GM12892 (cell line): ENCODE data around the gene GALR2.
"Not testable (repeated sequence)": the region's sequence is repeated elsewhere in the genome, so short reads cannot be mapped to it uniquely, and the experiment has no call there.

Experiments used
- DNase-seq: peaks from one replicate; pipeline ENCODE4 v3.0.0; 2011; ENCODE audit not compliant: insufficient read length
- FAIRE-seq: peaks from 2 replicates; lab custom pipeline; 2011; peaks lifted over from hg19 to GRCh38; lab: Jason Lieb, UNC
- POLR2A ChIP-seq: IDR thresholded peaks from 2 replicates; pipeline ENCODE4 v1.6.1; 2011; ENCODE audit warnings: low read depth, low read length, control low read depth
- POLR2AphosphoS5 ChIP-seq: IDR thresholded peaks from 2 replicates; pipeline ENCODE4 v1.6.1; 2011; ENCODE audit warnings: low read depth, low read length, control low read depth
- TAF1 ChIP-seq: IDR thresholded peaks from 2 replicates; pipeline ENCODE4 v1.6.1; 2011; ENCODE audit warnings: low read depth, mild to moderate bottlenecking, control low read depth, low read length, borderline replicate concordance

Gene GALR2

DNA sequence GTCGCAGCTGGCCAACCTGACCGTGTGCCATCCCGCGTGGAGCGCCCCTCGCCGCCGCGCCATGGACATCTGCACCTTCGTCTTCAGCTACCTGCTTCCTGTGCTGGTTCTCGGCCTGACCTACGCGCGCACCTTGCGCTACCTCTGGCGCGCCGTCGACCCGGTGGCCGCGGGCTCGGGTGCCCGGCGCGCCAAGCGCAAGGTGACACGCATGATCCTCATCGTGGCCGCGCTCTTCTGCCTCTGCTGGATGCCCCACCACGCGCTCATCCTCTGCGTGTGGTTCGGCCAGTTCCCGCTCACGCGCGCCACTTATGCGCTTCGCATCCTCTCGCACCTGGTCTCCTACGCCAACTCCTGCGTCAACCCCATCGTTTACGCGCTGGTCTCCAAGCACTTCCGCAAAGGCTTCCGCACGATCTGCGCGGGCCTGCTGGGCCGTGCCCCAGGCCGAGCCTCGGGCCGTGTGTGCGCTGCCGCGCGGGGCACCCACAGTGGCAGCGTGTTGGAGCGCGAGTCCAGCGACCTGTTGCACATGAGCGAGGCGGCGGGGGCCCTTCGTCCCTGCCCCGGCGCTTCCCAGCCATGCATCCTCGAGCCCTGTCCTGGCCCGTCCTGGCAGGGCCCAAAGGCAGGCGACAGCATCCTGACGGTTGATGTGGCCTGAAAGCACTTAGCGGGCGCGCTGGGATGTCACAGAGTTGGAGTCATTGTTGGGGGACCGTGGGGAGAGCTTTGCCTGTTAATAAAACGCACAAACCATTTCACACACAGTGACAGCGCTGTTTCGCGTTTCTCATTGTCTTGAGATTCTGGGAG lies 2.4 kb downstream of the GALR2 start:
- FAIRE-seq = no peak

DNA sequence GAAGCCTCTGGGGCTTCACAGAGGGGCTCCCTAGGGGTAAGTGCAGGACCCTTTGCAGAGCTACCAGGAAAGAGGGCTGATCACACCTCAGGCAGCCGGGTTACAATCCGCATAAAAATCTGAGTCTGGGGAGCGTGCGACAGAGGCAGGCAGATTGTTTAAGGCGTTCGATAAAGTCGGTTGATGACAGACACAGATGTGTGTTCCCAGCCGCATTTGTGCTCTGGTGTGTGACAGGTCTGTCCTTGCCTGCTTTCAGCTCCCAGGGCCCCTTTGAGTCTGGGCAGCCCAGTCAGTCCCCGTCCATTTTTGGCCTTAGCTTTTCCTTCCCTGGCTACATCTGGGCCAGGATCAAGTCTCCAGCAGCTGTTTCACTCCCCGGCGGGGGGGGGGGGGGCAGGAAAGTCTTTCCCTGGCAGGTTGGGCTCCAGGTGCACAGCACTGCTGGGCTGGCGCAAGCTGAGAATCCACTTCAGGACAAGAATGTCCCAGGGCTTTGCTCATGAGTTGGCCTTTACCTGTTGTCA lies 3.1 kb downstream of the GALR2 start:
- TF ChIP-seq TAF1 (no peak), POLR2A (no peak)
- no peak for FAIRE-seq
- DNase-seq = no peak

More for the DNA sequence above, 2.4 kb downstream of the GALR2 start:
- TF ChIP-seq TAF1 = no peak
- TF ChIP-seq POLR2A = no peak
- no peak for TF ChIP-seq POLR2AphosphoS5
- DNase-seq = no peak

DNA sequence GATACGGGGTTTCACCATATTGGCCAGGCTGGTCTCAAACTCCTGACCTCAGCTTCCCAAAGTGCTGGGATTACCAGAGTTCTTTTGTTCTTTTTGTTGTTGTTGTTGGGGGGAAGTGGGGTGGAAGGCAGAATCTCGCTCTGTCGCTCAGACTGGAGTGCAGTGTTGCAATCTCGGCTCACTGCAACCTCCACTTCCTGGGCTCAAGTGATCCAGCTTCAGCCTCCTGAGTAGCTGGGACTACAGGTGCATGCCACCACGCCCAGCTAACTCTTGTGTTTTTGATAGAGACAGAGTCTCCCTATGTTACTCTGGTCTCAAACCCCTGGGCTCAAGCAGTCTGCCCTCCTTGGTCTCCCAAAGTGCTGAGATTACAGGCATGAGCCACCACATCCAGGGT lies 3.8 kb downstream of the GALR2 start:
- DNase-seq, FAIRE-seq: not testable (repeated sequence)

DNA sequence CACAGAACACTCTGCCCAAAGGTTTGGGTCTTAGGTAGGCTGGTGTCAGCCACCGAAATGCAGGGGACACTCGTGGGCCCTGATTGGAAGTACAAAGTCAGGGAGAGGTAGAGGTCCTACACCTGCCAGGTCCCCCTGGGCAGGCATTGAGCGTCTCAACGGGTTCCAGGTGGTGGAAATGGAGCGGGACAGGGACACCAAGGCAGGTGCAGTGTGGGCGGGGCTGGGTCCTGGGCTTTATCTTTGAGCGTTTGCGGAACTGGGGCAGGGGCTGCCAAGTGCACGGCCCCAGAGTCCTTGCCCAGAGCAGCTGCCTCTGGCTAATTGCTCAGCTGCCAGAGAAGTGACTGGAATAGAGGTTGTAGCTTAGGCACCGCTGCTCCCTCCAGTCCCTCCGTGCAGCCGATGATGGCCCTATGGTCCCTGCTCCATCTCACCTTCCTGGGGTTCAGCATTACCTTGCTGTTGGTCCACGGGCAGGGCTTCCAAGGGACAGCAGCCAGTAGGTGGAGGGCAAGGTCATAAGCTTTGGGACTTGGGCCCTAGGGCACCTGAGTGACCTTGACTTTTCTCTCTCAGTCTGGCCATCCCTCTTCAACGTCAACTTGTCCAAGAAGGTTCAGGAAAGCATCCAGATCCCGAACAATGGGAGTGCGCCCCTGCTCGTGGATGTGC lies 4.4 kb downstream of the GALR2 start, which contains the start of gene ZACN:
Gene ZACN, plus strand, starts transcription at position 323 of the 675 bp plus-strand sequence. Its CDS starts 83 bp downstream, at position 406.
- DNase-seq = no peak
- no peak for FAIRE-seq
- TF ChIP-seq POLR2AphosphoS5 = no peak

DNA sequence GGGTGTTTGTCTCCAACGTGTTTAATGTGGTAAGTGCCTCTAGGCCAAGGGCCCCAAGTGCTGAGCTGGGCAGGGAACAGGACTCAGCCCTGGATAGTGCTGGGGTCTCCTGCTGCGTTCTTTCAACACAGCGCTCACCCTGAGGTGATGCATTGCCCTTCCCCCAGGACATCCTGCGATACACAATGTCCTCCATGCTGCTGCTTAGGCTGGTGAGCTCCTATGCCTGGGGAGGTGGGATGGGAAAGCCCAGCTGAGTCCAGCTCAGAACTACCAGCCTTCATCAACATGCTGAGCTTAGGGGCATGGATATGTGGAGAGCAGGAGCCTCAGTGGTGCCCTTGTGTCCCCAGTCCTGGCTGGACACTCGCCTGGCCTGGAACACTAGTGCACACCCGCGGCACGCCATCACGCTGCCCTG lies 5.0 kb downstream of the GALR2 start:
- DNase-seq (no peak), FAIRE-seq (no peak)
- TF ChIP-seq TAF1 (no peak), POLR2A (no peak), POLR2AphosphoS5 (no peak)

DNA sequence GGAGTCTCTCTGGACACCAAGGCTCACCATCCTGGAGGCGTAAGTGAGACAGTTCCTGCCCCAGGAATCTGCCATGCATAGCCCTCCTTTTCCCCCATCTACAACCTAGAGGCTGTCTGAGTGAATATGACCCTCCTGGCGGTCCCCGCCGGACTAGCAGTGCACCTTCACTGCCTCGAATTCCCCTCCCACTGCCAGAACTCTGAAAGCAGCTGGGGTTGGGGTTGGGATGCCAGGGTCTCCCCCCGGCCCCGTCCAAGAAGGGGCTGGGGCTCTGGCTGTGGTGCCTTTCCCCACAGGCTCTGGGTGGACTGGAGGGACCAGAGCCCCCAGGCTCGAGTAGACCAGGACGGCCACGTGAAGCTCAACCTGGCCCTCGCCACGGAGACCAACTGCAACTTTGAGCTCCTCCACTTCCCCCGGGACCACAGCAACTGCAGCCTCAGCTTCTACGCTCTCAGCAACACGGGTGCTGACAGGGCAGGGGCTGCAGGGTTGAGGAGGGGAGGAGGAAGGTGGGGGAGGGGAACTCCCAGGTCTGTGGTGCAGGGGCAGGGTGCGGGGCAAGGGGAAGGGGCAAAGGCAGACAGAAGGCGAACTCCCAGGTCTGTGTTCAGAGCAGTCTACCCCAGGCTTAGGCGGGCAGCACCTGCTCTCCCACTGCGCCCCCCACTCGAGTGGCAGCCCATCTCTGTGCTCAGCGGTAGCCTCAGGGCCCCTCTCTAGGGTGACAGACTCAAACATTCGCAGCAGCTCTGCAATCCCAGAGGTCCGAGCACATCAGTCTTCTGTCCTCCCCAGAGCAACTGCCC lies 5.6 kb downstream of the GALR2 start:
- DNase-seq (no peak), FAIRE-seq (no peak)
- TF ChIP-seq POLR2AphosphoS5 (no peak), TAF1 (no peak), POLR2A (no peak; the same call in 1 of the 2 replicates)

DNA sequence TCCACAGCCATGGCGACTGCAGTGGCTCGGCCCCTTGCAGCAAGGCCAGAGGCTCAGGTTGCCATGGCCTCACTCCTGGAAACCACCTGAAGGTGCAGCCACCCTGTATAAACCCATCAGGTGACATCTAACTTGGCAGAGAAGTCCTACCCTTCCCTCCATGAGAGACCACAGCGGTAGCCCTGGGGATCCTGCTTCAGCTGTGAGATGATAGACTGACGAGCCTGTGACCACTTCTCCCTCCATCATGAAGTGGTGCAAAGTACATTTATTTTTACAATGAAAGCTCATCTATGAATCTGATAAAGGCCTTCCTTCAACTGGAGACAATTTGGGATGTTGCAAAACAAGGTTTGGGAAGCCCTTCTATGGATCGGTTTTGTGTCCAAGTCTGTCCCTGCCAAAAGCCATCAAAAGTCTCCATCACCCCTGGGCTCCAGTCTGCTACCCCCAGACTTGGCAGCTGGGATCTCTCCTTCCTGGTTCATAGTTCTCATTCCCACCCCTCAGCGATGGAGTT lies 6.2 kb downstream of the GALR2 start:
- TF ChIP-seq POLR2AphosphoS5 (peak; percentile 37; the same call in 1 of the 2 replicates), TAF1 (no peak), POLR2A (no peak)
- DNase-seq (no peak), FAIRE-seq (no peak)

DNA sequence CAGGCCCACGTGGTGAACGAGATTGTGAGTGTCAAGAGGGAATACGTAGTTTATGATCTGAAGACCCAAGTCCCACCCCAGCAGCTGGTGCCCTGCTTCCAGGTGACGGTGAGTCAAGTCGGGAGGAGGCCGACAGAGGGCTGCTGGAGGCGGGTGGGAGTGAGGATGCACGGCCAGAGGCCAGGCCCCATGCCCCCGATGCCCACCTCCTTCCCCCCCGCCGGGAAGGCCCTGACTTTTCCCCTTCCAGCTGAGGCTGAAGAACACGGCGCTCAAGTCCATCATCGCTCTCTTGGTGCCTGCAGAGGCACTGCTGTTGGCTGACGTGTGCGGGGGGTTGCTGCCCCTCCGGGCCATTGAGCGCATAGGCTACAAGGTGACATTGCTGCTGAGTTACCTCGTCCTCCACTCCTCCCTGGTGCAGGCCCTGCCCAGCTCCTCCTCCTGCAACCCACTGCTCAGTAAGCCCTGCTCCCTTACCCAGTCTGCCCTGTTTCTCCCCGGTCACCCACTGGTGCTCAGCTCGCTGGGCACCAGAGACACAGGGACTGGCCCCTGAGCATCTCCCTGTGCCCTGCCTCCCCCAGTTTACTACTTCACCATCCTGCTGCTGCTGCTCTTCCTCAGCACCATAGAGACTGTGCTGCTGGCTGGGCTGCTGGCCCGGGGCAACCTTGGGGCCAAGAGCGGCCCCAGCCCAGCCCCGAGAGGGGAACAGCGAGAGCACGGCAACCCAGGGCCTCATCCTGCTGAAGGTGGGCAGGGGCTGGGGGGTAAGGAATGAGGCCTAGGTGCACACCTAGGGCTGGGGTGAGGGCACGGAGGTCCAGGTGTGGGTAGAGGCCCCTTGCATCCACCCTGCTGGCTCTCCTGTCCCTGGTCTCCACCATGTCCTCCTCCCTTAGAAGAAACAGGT lies 7.0 kb downstream of the GALR2 start:
- no peak for TF ChIP-seq TAF1
- no peak for TF ChIP-seq POLR2A
- TF ChIP-seq POLR2AphosphoS5 = no peak
- FAIRE-seq (no peak), DNase-seq (no peak)

DNA sequence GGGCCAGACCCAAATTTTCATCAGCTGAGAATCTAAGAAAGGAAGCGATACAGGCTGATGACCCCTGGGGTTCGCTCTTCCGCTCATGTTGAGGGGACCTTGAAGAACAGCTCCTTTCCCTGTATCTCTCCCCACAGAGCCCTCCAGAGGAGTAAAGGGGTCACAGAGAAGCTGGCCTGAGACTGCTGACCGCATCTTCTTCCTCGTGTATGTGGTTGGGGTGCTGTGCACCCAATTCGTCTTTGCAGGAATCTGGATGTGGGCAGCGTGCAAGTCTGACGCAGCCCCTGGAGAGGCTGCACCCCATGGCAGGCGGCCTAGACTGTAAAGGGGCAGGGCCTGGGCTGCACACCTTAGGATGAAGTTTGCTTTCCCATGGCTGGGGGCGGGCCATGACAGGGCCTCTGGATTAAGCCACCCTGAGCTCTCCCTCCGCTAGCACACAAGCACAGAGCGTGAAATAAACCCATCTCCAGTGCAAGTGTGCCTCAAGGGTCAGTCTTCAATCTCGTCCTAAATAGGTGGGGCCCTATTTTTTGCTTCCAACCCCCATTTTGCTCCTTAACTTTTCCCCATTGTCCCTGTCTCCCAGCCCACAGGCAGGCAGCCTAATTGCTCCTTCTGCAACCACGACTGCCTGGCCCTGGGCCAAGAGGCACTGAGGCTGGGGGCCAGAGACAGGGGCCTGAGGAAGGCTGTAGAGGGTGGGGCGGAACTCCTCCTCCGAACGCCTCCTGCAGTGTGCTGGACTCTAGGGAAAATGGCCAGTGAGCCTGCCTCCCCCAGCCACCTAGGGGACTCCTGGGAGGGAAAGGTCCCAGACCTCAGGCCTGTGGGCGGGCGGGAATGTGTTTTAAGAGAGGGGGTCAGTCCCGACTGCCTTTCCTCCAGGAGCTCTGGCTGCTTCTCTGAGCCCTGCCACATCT lies 8.0 kb downstream of the GALR2 start:
- FAIRE-seq = no peak
- DNase-seq = no peak
- TF ChIP-seq POLR2AphosphoS5 (no peak), TAF1 (no peak), POLR2A (no peak)

DNA sequence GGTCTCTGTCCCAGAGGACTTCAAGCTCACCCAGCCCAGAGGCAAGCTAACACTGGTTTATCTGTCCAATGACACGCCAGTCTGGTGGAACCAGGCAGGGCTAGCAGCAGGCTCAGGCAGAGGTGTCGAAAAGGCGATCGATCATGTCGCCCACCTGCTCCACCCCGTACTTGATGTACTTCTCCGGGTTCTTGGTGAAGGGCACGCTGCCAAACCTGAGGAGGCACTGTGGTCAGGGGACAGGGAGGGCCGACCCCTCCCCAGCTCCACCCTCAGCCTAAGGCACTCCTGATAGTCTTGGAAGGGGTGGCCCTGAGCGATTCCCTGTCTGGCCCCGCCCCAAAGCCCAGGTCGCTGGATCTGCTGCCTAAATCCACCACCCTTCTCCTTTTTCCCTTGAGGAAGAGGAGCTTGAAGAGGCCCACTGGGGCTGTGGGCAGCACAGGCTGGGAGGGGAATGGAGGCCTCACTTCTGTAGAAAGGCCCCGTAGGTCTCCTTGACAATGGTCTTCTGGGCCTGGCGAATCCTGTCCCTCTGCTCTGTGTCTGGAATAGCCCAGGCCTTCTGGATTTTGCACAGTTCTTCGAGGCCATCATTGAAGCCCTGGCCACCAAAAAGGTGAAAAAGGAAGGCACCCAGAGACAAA lies 9.1 kb downstream of the GALR2 start:
- FAIRE-seq (no peak), DNase-seq (no peak)
- TF ChIP-seq TAF1 = no peak
